ENCODE results near the gene TENT4B.

TENT4B gene

DNA sequence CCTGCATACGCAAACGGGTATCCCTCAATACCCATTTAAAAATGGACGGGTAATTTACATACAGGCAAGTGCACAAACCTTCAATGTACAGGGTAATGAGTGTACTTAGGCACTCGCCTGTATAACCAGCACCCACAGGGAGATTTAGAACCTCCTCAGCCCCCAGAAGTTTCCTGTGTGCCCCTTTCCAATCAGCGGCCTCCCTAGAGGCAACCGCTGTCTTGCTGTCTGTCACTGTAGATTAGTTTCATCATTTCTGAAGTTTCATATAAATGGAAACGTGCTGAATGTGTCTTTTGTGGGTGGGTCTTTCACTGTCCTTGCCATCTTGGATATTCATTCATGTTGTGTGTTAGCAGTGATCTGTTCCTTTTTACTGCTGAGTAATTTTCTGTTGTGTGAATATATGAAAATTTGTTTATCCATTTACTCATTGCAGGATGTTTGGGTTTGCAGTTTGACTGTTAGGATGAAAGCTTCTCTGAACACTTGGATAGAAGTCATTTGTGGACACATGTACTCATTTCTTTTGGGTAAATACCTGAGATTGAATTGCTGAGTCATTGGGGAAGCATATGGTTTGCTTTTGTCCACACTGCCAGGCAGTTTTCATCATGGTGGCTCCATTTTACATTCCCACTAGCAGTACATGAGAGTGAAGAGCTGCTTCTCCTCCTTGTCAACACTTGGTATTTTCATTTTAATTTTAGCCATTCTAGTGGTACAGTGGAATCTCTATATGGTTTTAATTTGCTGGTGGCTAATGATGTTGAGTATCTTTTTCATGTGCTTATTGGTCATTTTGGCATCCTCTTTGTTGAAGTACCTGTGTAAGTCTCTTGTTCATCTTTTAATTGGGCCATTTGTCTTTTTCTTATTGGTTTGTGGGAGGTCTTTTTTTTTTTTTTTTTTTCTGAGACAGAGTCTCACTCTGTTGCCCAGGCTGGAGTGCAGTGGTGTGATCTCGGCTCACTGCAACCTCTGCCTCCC is 111.1 kb downstream of the TENT4B start:
- ChIA-PET CTCF (no interaction called here), POLR2A (no interaction called here)
- TF ChIP-seq CTBP1 (IDR thresholded peaks at IDR 0.05; ENCODE audit: borderline replicate concordance) (no peak), NFRKB (IDR thresholded peaks at IDR 0.05) (no peak), FOXK2 (IDR thresholded peaks at IDR 0.05) (no peak), TARDBP (IDR thresholded peaks at IDR 0.05) (no peak), BHLHE40 (IDR thresholded peaks at IDR 0.05; ENCODE audit: borderline replicate concordance) (no peak), ARNT (IDR thresholded peaks at IDR 0.05) (no peak), ZNF384 (IDR thresholded peaks at IDR 0.05) (no peak), LEF1 (IDR thresholded peaks at IDR 0.05; ENCODE audit: borderline replicate concordance) (no peak), HDGF (IDR thresholded peaks at IDR 0.05; ENCODE audit: borderline replicate concordance) (no peak), FOXM1 (IDR thresholded peaks at IDR 0.05; ENCODE audit: borderline replicate concordance) (no peak), L3MBTL2 (conservative IDR thresholded peaks at IDR 0.05) (no peak), SUZ12 (IDR thresholded peaks at IDR 0.05) (no peak)
- TF ChIP-seq, protein P1, sequence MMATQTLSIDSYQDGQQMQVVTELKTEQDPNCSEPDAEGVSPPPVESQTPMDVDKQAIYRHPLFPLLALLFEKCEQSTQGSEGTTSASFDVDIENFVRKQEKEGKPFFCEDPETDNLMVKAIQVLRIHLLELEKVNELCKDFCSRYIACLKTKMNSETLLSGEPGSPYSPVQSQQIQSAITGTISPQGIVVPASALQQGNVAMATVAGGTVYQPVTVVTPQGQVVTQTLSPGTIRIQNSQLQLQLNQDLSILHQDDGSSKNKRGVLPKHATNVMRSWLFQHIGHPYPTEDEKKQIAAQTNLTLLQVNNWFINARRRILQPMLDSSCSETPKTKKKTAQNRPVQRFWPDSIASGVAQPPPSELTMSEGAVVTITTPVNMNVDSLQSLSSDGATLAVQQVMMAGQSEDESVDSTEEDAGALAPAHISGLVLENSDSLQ (IDR thresholded peaks at IDR 0.05), result no peak
- no peak for DNase-seq (ENCODE audit: extremely low spot score)

DNA sequence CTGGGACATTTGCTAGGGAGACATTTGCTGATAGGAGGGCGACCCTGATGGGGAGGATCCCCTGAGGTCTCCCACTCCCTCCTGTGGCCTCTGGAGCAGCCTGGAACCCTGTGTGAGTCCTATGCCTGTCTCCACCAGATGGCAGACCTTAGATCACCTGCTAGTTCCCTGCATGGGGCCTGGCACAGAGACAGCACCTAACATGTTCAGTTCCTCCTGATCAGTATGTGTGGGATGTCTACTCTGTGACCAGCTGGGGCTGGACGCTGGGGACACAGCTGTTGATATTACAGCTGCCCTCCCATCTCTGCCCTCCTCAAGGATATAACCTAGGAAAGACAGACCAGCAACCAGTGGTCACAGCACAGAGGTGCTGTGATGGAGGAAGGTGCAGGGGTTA is 112.2 kb downstream of the TENT4B start:
- no peak for TF ChIP-seq BHLHE40 (IDR thresholded peaks at IDR 0.05; ENCODE audit: borderline replicate concordance)
- no peak for TF ChIP-seq ELF4 (IDR thresholded peaks at IDR 0.05)
- no peak for TF ChIP-seq FOXK2 (IDR thresholded peaks at IDR 0.05)
- no peak for TF ChIP-seq FOXM1 (IDR thresholded peaks at IDR 0.05; ENCODE audit: borderline replicate concordance)
- no peak for TF ChIP-seq NFRKB (IDR thresholded peaks at IDR 0.05)
- TF ChIP-seq SUZ12 (IDR thresholded peaks at IDR 0.05), result no peak
- TF ChIP-seq, protein P1 (IDR thresholded peaks at IDR 0.05), result no peak
- no peak for TF ChIP-seq HDGF (IDR thresholded peaks at IDR 0.05; ENCODE audit: borderline replicate concordance)
- TF ChIP-seq FOXA1 (IDR thresholded peaks at IDR 0.05), result no peak
- ChIA-PET CTCF (no interaction called here), POLR2A (no interaction called here)
- no peak for DNase-seq (ENCODE audit: extremely low spot score)

- TF ChIP-seq ZNF384 (IDR thresholded peaks at IDR 0.05) (no peak), NFRKB (IDR thresholded peaks at IDR 0.05) (no peak), ARNT (IDR thresholded peaks at IDR 0.05) (no peak), BHLHE40 (IDR thresholded peaks at IDR 0.05; ENCODE audit: borderline replicate concordance) (no peak), ELF4 (IDR thresholded peaks at IDR 0.05) (no peak), SP1 (IDR thresholded peaks at IDR 0.05) (no peak), FOXM1 (IDR thresholded peaks at IDR 0.05; ENCODE audit: borderline replicate concordance) (no peak), L3MBTL2 (conservative IDR thresholded peaks at IDR 0.05) (no peak), TARDBP (IDR thresholded peaks at IDR 0.05) (no peak), CTBP1 (IDR thresholded peaks at IDR 0.05; ENCODE audit: borderline replicate concordance) (no peak), HDGF (IDR thresholded peaks at IDR 0.05; ENCODE audit: borderline replicate concordance) (no peak), SUZ12 (IDR thresholded peaks at IDR 0.05) (no peak), LEF1 (IDR thresholded peaks at IDR 0.05; ENCODE audit: borderline replicate concordance) (no peak)
- TF ChIP-seq, protein P1 (IDR thresholded peaks at IDR 0.05), result no peak
- ChIA-PET CTCF (no interaction called here), POLR2A (no interaction called here)
- no peak for DNase-seq (ENCODE audit: extremely low spot score)
These were observed 112.7 kb downstream of the TENT4B start for GRCh38 chr16:50265716-50266336.

DNA sequence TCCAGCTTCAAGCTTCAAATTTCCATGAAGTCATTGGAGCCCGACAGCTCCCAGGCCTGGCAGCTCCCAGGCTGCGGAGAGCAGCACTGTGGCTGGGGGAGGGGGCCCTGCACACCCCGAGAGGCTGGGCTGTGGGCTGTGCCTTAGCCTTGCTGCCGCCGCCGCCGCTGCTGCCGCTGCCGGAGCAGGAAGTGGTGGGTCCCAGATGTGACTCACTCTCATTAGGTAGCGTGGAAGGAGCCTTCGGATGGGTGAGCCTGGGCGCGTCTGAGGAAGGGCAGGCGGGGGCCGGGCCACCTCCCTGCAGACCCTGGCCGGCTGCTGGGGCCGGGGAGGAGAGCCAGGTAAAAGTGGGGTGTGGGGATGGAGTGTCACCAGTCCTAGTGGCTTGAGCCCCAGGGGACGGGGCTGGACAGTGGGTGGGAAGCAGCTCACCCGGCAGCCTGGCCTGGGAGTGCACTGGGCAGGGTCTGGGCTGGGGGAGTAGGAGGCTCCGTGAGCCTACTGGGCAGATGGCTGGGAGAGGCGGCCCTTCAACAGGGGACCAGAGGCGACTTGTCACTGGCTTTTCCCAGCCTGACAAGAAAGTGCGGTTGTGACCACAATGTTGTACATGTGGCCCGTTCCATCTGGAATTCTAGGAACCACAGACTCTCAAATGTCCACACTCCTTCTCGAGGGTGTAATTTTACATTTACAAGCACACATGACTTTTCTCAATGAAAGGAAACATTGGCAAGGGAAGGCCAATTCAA is 113.4 kb downstream of the TENT4B start, which contains the start of gene ADCY7:
Gene ADCY7 (plus strand): TSS at position 215 of the 755 bp plus-strand sequence. CDS start 21,629 bp downstream, outside the sequence.
- TF ChIP-seq FOXM1 (IDR thresholded peaks at IDR 0.05; ENCODE audit: borderline replicate concordance), result no peak
- no peak for TF ChIP-seq HDGF (IDR thresholded peaks at IDR 0.05; ENCODE audit: borderline replicate concordance)
- TF ChIP-seq CTBP1 (IDR thresholded peaks at IDR 0.05; ENCODE audit: borderline replicate concordance), result no peak
- TF ChIP-seq FOXA1 (IDR thresholded peaks at IDR 0.05), result no peak
- TF ChIP-seq LEF1 (IDR thresholded peaks at IDR 0.05; ENCODE audit: borderline replicate concordance), result no peak
- no peak for TF ChIP-seq TARDBP (IDR thresholded peaks at IDR 0.05)
- no peak for TF ChIP-seq ARNT (IDR thresholded peaks at IDR 0.05)
- no peak for TF ChIP-seq ELF4 (IDR thresholded peaks at IDR 0.05)
- ChIA-PET CTCF (no interaction called here), POLR2A (no interaction called here)
- no peak for DNase-seq (ENCODE audit: extremely low spot score)

- DNase-seq (ENCODE audit: extremely low spot score), result no peak
- ChIA-PET POLR2A (no interaction called here), CTCF (no interaction called here)
- no peak for TF ChIP-seq L3MBTL2 (conservative IDR thresholded peaks at IDR 0.05)
- TF ChIP-seq BHLHE40 (IDR thresholded peaks at IDR 0.05; ENCODE audit: borderline replicate concordance), result no peak
- TF ChIP-seq ELF4 (IDR thresholded peaks at IDR 0.05), result no peak
- no peak for TF ChIP-seq TARDBP (IDR thresholded peaks at IDR 0.05)
- TF ChIP-seq LEF1 (IDR thresholded peaks at IDR 0.05; ENCODE audit: borderline replicate concordance), result no peak
- TF ChIP-seq SUZ12 (IDR thresholded peaks at IDR 0.05), result no peak
- TF ChIP-seq NFRKB (IDR thresholded peaks at IDR 0.05), result no peak
- TF ChIP-seq FOXK2 (IDR thresholded peaks at IDR 0.05), result no peak
These were observed 114.1 kb downstream of the TENT4B start for GRCh38 chr16:50267151-50267631.
